ENCODE results near the gene EFS.

Gene EFS

DNA sequence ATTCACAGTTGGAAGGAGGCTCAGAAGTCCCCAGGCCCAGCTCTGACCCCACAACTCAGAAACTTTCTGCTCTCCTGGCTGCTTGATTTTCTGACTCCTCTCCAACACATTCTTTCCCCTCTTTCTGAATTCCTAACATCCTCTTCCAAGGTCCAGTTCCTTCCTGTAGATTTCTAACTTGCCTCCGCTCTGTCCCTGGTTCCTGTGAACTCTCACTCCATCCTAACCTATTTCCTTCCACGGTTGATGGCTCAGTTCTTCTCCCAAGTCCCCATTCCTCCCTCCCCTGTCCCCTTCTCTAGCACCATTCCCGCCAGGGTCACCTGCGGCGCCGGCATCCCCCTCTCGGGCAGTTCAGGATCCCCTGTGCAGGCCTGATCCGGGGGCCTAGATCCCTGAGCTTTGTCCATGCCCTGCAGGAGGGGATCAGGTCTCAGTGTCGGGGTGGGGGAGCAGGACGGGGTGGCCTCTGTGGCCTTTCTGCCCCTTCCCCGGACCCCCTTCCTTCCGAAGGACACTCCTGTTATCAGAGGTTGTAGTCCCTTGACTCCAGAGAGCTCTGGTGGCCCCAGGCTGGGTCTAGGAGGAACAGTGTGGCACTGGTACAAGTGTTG is 6.3 kb downstream of the EFS start:
- H3K9me2 ChIP-seq (replicated peaks; ENCODE audit: insufficient read depth, low read length) = no peaks in the 10 kb centered on the region
- no peak overlapping the region for H3K4me2 ChIP-seq (ENCODE audit: low read depth, low read length)
- no peaks in the 10 kb centered on the region for H3K4me1 ChIP-seq (ENCODE audit: low read length)
- no peak overlapping the region for H2AFZ ChIP-seq (ENCODE audit: low read length)
- H3K36me3 ChIP-seq (replicated peaks; ENCODE audit: insufficient read depth, low read length) = no peaks in the 10 kb centered on the region
- H3F3A ChIP-seq (ENCODE audit: insufficient read depth, low read length) = no peaks in the 10 kb centered on the region
- H4K20me1 ChIP-seq (ENCODE audit: insufficient read depth, low read length) = no peaks in the 10 kb centered on the region
- no peak overlapping the region for H3K4me3 ChIP-seq (ENCODE audit: low read length)
- H3K27ac ChIP-seq (ENCODE audit: low read length) = no peak overlapping the region
- H3K27me3 ChIP-seq (replicated peaks; ENCODE audit: insufficient read depth, low read length) = no peaks in the 10 kb centered on the region; the same call in 1 of the 2 replicates
- H3K9me3 ChIP-seq (replicated peaks; ENCODE audit: insufficient read depth, low read length) = no peaks in the 10 kb centered on the region
- TF ChIP-seq EZH2phosphoT487 (IDR thresholded peaks at IDR 0.05; ENCODE audit: low read length) = no peak
- no peak for TF ChIP-seq EZH2 (optimal IDR thresholded peaks at IDR 0.05; ENCODE audit: low read depth, low read length)
- TF ChIP-seq, protein P1, sequence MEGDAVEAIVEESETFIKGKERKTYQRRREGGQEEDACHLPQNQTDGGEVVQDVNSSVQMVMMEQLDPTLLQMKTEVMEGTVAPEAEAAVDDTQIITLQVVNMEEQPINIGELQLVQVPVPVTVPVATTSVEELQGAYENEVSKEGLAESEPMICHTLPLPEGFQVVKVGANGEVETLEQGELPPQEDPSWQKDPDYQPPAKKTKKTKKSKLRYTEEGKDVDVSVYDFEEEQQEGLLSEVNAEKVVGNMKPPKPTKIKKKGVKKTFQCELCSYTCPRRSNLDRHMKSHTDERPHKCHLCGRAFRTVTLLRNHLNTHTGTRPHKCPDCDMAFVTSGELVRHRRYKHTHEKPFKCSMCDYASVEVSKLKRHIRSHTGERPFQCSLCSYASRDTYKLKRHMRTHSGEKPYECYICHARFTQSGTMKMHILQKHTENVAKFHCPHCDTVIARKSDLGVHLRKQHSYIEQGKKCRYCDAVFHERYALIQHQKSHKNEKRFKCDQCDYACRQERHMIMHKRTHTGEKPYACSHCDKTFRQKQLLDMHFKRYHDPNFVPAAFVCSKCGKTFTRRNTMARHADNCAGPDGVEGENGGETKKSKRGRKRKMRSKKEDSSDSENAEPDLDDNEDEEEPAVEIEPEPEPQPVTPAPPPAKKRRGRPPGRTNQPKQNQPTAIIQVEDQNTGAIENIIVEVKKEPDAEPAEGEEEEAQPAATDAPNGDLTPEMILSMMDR (IDR thresholded peaks at IDR 0.05; ENCODE audit: low read length) = no peak
- no peak overlapping the region for H3K9ac ChIP-seq (ENCODE audit: low read length)
- H3K79me2 ChIP-seq (ENCODE audit: low read length) = no peaks in the 10 kb centered on the region
- no peak for DNase-seq

DNA sequence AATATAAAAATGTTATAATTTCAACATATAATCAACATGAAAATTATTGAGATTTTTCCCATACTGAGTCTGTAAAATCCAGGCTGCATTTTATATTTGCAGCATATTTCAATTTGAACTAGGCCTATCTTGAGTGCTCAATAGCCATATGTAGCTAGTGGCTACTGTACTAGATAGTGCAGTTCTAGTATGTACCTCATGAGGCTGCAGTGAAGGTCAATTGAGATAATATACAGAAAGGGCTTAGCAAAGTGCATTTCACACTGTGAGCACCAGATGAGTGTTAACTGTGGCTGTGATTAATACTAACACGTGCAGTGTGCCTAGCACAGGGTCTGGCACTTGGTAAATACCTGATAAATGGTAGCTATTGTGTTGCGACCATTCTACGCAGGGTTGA is 6.9 kb downstream of the EFS start:
- Histone ChIP-seq H3K27me3 (replicated peaks; ENCODE audit: insufficient read depth, low read length) (no peaks in the 10 kb centered on the region; the same call in 1 of the 2 replicates), H3K36me3 (replicated peaks; ENCODE audit: insufficient read depth, low read length) (no peaks in the 10 kb centered on the region), H3F3A (ENCODE audit: insufficient read depth, low read length) (no peaks in the 10 kb centered on the region), H4K20me1 (ENCODE audit: insufficient read depth, low read length) (no peaks in the 10 kb centered on the region), H3K9me3 (replicated peaks; ENCODE audit: insufficient read depth, low read length) (no peaks in the 10 kb centered on the region), H3K9me2 (replicated peaks; ENCODE audit: insufficient read depth, low read length) (no peaks in the 10 kb centered on the region), H3K4me1 (ENCODE audit: low read length) (no peaks in the 10 kb centered on the region), H3K79me2 (ENCODE audit: low read length) (no peaks in the 10 kb centered on the region), H3K4me2 (ENCODE audit: low read depth, low read length) (no peak overlapping the region), H3K4me3 (ENCODE audit: low read length) (no peak overlapping the region), H3K27ac (ENCODE audit: low read length) (no peak overlapping the region), H3K9ac (ENCODE audit: low read length) (no peak overlapping the region), H2AFZ (ENCODE audit: low read length) (no peak overlapping the region)
- no peak for TF ChIP-seq EZH2 (optimal IDR thresholded peaks at IDR 0.05; ENCODE audit: low read depth, low read length)
- TF ChIP-seq, protein P1 (IDR thresholded peaks at IDR 0.05; ENCODE audit: low read length) = no peak
- TF ChIP-seq EZH2phosphoT487 (IDR thresholded peaks at IDR 0.05; ENCODE audit: low read length) = no peak
- no peak for DNase-seq

DNA sequence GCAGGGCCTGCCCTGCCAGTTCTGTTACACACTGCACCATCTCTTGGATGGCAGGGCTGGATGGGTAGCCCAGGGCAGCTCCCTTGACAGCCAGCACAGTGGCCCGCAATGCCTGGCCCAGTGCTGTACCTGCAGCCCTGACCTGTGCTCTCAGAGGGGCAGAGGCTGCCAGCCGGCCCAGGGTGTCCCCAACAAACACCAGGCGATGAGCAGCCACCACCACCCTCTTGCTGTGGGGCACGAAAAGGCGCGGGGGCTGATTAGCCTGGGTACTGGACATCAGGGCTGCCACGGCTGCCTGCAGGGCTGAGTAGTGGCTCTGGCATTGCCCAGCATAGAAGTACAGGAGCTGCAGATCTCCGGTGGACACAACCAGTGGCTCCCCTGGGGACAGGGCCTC is 7.7 kb downstream of the EFS start:
- Histone ChIP-seq H3K9ac (ENCODE audit: low read length) (no peak overlapping the region), H3K36me3 (replicated peaks; ENCODE audit: insufficient read depth, low read length) (no peaks in the 10 kb centered on the region), H3K4me3 (ENCODE audit: low read length) (no peak overlapping the region), H3K27me3 (replicated peaks; ENCODE audit: insufficient read depth, low read length) (no peaks in the 10 kb centered on the region; the same call in 1 of the 2 replicates), H3K9me3 (replicated peaks; ENCODE audit: insufficient read depth, low read length) (no peaks in the 10 kb centered on the region), H3K79me2 (ENCODE audit: low read length) (no peaks in the 10 kb centered on the region), H3F3A (ENCODE audit: insufficient read depth, low read length) (no peaks in the 10 kb centered on the region), H3K9me2 (replicated peaks; ENCODE audit: insufficient read depth, low read length) (no peaks in the 10 kb centered on the region), H3K4me2 (ENCODE audit: low read depth, low read length) (no peak overlapping the region), H2AFZ (ENCODE audit: low read length) (no peak overlapping the region), H3K4me1 (ENCODE audit: low read length) (no peaks in the 10 kb centered on the region), H4K20me1 (ENCODE audit: insufficient read depth, low read length) (no peaks in the 10 kb centered on the region), H3K27ac (ENCODE audit: low read length) (no peak overlapping the region)
- TF ChIP-seq EZH2 (optimal IDR thresholded peaks at IDR 0.05; ENCODE audit: low read depth, low read length) (no peak), EZH2phosphoT487 (IDR thresholded peaks at IDR 0.05; ENCODE audit: low read length) (no peak)
- TF ChIP-seq, protein P1 (IDR thresholded peaks at IDR 0.05; ENCODE audit: low read length) = no peak
- no peak for DNase-seq

Measured in MM.1S (cell line).